Kidney epithelial cell (primary cell): ENCODE measurements around the gene FMN2. TPM values are rescaled to one million over a fixed set of nuclear protein-coding genes. Genes with fewer than 3 reads are reported as not detected.

ENCODE experiments used
- DNase-seq: peaks from one replicate; pipeline ENCODE4 v3.0.0-alpha.2; 2010; ENCODE audit warnings: low read depth
- H3K27me3 ChIP-seq: 2 replicates; pipeline ENCODE4 v1.6.0; 2011; ENCODE audit warnings: low read length; ENCODE audit not compliant: control insufficient read depth, insufficient read depth
- H3K36me3 ChIP-seq: 2 replicates; pipeline ENCODE4 v1.5.1; 2011; ENCODE audit warnings: low read length; ENCODE audit not compliant: control insufficient read depth, insufficient read depth
- H3K4me3 ChIP-seq: 2 replicates; pipeline ENCODE4 v1.5.1; 2011; ENCODE audit warnings: low read depth, mild to moderate bottlenecking, control low read depth, low read length
- total RNA-seq: library from RNA; depleted of rRNA; stranded (reverse); fragments of >200 nt; gene quantifications from 2 replicates; pipeline ENCODE4 v1.2.3, GENCODE V29; 2015
- TF ChIP-seq, protein P1 (sequence below): IDR thresholded peaks from 2 replicates; pipeline ENCODE4 v1.5.1; 2011; ENCODE audit warnings: mild to moderate bottlenecking, moderate library complexity, low read length, control low read depth, inconsistent platforms; ENCODE audit not compliant: insufficient read depth, poor library complexity, severe bottlenecking

The FMN2 gene
- total RNA-seq, 1 donor from 2014 or later: 0.33 TPM

DNA sequence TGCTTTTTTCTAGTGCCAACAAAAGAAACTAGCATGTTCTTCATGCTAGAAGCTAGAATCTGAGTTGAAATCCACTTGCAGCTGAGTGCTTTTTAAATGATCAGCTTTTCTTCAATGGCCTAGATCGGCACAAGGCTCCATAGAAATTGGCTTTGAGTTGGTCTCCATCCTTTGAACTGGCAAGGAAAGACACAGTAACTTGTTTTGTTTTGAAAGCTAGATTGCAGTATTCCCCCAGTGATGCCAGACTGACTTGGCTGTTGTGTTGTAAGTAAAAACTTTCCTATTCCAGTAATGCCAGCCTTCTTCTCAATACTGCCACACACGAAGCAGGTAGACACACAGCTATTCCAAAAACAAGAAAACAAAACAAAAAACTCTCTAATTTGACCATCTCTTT, 139.1 kb downstream of the FMN2 start:
- TF ChIP-seq, protein P1, sequence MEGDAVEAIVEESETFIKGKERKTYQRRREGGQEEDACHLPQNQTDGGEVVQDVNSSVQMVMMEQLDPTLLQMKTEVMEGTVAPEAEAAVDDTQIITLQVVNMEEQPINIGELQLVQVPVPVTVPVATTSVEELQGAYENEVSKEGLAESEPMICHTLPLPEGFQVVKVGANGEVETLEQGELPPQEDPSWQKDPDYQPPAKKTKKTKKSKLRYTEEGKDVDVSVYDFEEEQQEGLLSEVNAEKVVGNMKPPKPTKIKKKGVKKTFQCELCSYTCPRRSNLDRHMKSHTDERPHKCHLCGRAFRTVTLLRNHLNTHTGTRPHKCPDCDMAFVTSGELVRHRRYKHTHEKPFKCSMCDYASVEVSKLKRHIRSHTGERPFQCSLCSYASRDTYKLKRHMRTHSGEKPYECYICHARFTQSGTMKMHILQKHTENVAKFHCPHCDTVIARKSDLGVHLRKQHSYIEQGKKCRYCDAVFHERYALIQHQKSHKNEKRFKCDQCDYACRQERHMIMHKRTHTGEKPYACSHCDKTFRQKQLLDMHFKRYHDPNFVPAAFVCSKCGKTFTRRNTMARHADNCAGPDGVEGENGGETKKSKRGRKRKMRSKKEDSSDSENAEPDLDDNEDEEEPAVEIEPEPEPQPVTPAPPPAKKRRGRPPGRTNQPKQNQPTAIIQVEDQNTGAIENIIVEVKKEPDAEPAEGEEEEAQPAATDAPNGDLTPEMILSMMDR: no peak
- no peak overlapping the region for H3K4me3 ChIP-seq
- no peak for DNase-seq
- no peaks in the 10 kb centered on the region for H3K27me3 ChIP-seq
- no peaks in the 10 kb centered on the region for H3K36me3 ChIP-seq

DNA sequence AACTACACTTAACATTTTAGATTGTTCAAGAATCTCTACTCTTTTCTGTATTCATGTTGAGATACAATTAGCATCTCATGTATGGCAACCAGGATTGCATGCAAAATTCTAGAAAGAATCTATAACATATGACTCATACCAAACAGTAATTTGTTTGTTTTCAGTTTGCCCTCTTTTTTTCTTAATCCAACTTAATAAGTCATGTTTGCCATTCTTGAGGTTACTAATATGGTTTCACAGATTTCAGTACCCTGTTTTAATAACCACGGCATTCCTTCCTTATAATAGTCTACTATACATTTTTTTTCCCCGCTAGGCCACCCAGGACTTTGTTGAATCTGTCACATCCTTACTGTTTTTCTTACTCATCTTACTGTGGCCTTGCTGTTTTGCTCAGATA, 140.8 kb downstream of the FMN2 start:
- no peak for DNase-seq
- no peaks in the 10 kb centered on the region for H3K36me3 ChIP-seq
- TF ChIP-seq, protein P1: no peak
- H3K4me3 ChIP-seq: no peak overlapping the region
- H3K27me3 ChIP-seq: no peaks in the 10 kb centered on the region

DNA sequence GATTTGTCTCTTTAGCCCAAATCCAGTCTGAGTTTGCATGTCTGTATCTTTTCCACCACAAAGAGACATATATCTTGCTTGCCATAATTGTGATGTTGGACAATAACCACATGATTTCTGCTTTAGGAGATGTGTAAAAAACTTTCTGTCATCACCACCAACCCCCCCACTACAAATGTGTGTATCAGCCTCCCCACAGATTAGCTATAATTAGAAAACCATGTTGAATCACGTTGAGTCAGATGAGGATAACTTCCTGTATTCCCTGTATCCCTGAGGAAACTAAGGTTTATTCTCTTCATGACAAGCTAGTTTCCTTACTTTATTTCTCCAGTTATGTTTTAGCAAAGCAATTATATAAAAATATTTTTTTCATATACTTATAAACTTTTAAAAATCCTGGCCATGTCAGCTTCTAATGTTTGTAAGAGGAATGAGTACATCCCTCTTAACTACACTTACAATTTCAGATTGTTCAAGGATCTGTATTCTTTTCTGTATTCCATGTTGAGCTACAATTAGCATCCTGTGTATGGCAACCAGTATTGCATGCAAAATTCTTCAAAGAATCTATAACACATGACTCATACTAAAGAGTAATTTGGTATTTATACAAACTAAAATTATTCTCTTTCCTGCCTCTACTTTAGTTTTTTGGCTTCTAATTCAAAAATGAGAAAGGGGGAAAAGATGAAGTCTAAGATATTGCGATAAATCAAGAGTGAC, 143.0 kb downstream of the FMN2 start:
- Histone ChIP-seq H3K4me3 (no peak overlapping the region), H3K36me3 (no peaks in the 10 kb centered on the region), H3K27me3 (no peaks in the 10 kb centered on the region)
- no peak for DNase-seq
- TF ChIP-seq, protein P1: no peak

DNA sequence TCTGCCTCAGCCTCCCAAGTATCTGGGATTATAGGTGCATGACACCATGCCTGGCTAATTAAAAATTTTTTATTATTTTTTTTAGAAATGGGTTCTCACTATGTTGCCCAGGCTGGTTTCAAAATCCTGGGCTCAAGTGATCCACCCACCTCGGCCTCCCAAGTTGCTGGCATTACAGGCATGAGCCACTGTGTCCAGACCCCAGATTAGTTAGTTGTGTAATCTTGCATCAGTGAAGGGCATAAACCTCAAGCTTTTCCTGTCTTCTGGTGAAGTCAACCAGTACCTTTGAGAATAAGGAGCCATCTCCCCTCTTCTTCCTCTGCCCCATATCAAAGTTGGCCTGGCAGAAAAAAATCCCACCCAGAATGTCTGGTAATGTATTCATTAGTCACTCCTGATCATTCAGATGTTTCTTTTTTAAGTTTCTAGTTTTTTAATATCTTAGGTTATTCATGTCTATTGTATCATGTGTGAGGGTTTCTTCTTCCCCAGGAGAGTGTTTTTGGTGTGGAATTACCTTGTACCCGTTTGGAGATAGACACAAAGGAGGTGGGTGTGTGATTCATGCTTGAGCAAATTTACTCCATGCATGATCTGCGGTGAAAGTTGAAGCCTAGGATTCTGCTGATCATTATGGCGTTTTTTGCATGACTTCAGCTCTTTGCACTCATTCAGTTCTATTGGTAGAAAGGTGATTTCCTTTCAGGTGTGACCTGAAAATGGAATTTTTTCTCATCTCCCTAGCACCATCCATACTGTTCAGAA, 144.0 kb downstream of the FMN2 start:
- TF ChIP-seq, protein P1: no peak
- Histone ChIP-seq H3K27me3 (no peaks in the 10 kb centered on the region), H3K4me3 (no peak overlapping the region), H3K36me3 (no peaks in the 10 kb centered on the region)
- DNase-seq: no peak

DNA sequence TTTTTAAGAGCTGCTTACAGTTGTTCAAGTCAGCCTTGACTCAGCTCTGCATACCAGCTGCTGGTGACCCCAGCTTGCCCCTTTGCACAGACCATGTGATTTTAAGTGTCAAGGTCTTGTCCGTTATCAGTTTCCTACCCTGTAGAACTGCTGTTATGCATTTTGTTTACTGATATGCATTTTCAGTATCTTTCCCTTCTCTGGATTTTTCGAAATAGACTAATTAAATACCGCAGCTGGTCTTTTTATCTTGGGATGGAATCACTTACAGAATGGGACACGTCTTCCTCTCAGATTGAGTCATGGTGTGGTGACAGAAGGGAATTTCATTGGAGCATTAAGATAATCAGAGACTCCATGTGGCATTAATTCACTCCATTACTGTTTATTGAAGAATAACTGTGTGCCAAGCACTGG, 145.6 kb downstream of the FMN2 start:
- Histone ChIP-seq H3K36me3 (no peaks in the 10 kb centered on the region), H3K27me3 (no peaks in the 10 kb centered on the region), H3K4me3 (no peak overlapping the region)
- no peak for DNase-seq
- TF ChIP-seq, protein P1: no peak
